HepG2 (cell line): ENCODE data around the gene GMEB1. TPM values are rescaled to one million over a fixed set of nuclear protein-coding genes. Genes with fewer than 3 reads are reported as not detected.
A peak's percentile ranks its signal among the peaks of the same experiment; 100 is the strongest.

Experiments used
- CCAR2 ChIP-seq: fragments of 200-400 bp; formaldehyde crosslinking; optimal IDR thresholded peaks from 2 replicates; pipeline ENCODE3; 2018; ENCODE audit warnings: low read depth, mild to moderate bottlenecking, low read length, moderate library complexity
- CSRNP2 ChIP-seq: sonication (generic); formaldehyde crosslinking; conservative IDR thresholded peaks from 2 replicates; pipeline ENCODE4 v1.8.0; 2022; ENCODE audit warnings: low read depth, missing genetic modification reagents
- GATAD1 ChIP-seq: IDR thresholded peaks from 2 replicates; pipeline ENCODE4 v1.6.1; 2016; ENCODE audit warnings: missing genetic modification reagents, missing compliant biosample characterization
- HNRNPUL1 ChIP-seq: fragments of 200-400 bp; formaldehyde crosslinking; IDR thresholded peaks from 2 replicates; pipeline ENCODE4 v1.6.1; 2017; ENCODE audit warnings: low read depth, mild to moderate bottlenecking, low read length, moderate library complexity
- KDM6A ChIP-seq: IDR thresholded peaks from 2 replicates; pipeline ENCODE4 v1.6.1; 2016; ENCODE audit warnings: low read depth
- MTF2 ChIP-seq: sonication (generic); formaldehyde crosslinking; IDR thresholded peaks from 2 replicates; pipeline ENCODE4 v1.5.0; 2020; ENCODE audit warnings: missing genetic modification reagents, borderline replicate concordance
- TFE3 ChIP-seq: IDR thresholded peaks from 2 replicates; pipeline ENCODE4 v1.6.1; 2016
- YEATS2 ChIP-seq: sonication (generic); formaldehyde crosslinking; IDR thresholded peaks from 2 replicates; pipeline ENCODE4 v1.4.0; 2020; ENCODE audit warnings: missing genetic modification reagents, borderline replicate concordance
- ZBTB10 ChIP-seq: sonication (generic); formaldehyde crosslinking; IDR thresholded peaks from 2 replicates; pipeline ENCODE4 v1.4.0; 2020; ENCODE audit warnings: missing genetic modification reagents, borderline replicate concordance
- ZNF883 ChIP-seq: sonication (generic); formaldehyde crosslinking; IDR thresholded peaks from 2 replicates; pipeline ENCODE4 v1.5.1; 2020; ENCODE audit warnings: mild to moderate bottlenecking, missing genetic modification reagents; ENCODE audit errors: not compliant biosample characterization
- ZUFSP ChIP-seq: sonication (generic); formaldehyde crosslinking; IDR thresholded peaks from 2 replicates; pipeline ENCODE4 v1.9.0; 2021; ENCODE audit warnings: missing genetic modification reagents, mild to moderate bottlenecking, borderline replicate concordance
- polyA plus RNA-seq, 8 experiments: library from polyadenylated mRNA; depleted of rRNA in 3 of 8; stranded (reverse) in 7 of 8; unstranded in 1 of 8; fragments of >200 nt; fragmentation: Illumina TruSeq in 4 of 8; extraction: Trizol in 4 of 8; gene quantifications; 2 replicates each; pipeline versions ENCODE4 v1.2.1 to v1.2.3, GENCODE V29; 2011 to 2016; ENCODE audit warnings: low read depth in 4 of 8, missing spikeins in 1 of 8, mixed read lengths in 1 of 8; ENCODE audit not compliant: insufficient read depth in 1 of 8
- total RNA-seq, 5 experiments: library from RNA; depleted of rRNA; stranded (reverse); fragments of >200 nt; fragmentation: Illumina TruSeq; extraction: Trizol; gene quantifications; 2 replicates each; pipeline ENCODE4 v1.2.3, GENCODE V29; 2016; ENCODE audit warnings: low read depth in 1 of 5
- TF ChIP-seq, protein P1 (sequence below): sonication (generic); formaldehyde crosslinking; IDR thresholded peaks from 2 replicates; pipeline ENCODE4 v1.5.0; 2020; ENCODE audit warnings: missing genetic modification reagents, mild to moderate bottlenecking, borderline replicate concordance
- TF ChIP-seq, protein P2 (sequence below): sonication (generic); formaldehyde crosslinking; IDR thresholded peaks from 2 replicates; pipeline ENCODE4 v1.4.0; 2020; ENCODE audit warnings: low read depth, mild to moderate bottlenecking, missing genetic modification reagents
- TF ChIP-seq, protein P3 (sequence below): sonication (generic); formaldehyde crosslinking; IDR thresholded peaks from 2 replicates; pipeline ENCODE4 v1.8.0; 2023; ENCODE audit warnings: mild to moderate bottlenecking, missing genetic modification reagents

The GMEB1 gene
- total and polyA plus RNA-seq, 2 of the 13 experiments (the other 11 are each of a cell fraction or from before 2014, with no cell fraction given): 3.0 to 6.0 TPM

DNA sequence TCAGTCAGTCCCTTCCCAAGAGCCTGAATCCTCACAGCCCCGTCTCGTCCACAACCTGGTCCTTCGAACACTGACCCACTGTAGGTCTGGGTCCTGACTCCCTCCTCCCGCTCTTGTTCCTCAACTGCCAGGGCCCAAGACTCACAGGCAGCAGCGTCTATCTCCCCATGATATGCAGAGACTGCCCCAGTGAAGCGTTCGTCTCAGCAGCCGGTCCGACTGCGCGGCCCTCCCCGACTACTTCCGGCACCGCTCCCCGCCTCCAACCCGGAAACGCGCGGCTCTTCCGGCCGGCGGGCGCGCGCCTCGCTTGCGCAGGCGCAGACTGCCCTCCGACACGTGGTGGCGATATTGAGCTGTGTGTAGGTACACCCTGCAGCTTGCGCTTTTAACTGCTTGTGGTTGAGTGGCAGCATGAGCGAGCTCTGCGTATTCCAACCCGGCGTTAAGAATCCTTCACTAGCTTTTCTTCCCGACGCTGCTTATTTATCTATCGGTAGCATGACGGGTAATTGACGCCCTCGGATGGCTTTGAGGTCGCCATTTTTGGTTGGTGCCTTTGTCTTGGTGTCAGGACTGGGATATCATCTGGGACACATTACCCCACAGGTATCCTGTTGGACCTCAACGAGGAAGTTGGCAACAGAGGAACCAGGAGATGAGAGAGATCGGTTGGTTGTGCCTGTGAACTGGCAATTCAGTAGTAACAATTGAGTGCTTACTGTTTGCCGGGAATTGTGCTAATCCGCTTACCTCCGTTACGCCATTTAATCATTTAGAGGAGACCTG lies 25.5 kb upstream of the GMEB1 start, which contains the start of gene TAF12 (continued):
- TF ChIP-seq TFE3 (peak; percentile 69), GATAD1 (CRISPR knock-in tag) (peak; percentile 93), ZBTB10 (CRISPR knock-in tag) (no peak), HNRNPUL1 (no peak), YEATS2 (CRISPR knock-in tag) (peak; percentile 95; the same call in 1 of the 2 replicates), CSRNP2 (CRISPR knock-in tag) (no peak), ZNF883 (CRISPR knock-in tag) (peak; percentile 85), KDM6A (0 out of 2 replicates have a peak, but pooled peaks have one; percentile 27), CCAR2 (no peak), MTF2 (no peak), ZUFSP (no peak)
- TF ChIP-seq, protein P1, sequence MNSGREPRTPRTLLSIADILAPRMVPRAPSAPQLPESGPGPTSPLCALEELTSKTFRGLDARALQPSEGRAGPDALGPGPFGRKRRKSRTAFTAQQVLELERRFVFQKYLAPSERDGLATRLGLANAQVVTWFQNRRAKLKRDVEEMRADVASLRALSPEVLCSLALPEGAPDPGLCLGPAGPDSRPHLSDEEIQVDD: no peak
- TF ChIP-seq, protein P2, sequence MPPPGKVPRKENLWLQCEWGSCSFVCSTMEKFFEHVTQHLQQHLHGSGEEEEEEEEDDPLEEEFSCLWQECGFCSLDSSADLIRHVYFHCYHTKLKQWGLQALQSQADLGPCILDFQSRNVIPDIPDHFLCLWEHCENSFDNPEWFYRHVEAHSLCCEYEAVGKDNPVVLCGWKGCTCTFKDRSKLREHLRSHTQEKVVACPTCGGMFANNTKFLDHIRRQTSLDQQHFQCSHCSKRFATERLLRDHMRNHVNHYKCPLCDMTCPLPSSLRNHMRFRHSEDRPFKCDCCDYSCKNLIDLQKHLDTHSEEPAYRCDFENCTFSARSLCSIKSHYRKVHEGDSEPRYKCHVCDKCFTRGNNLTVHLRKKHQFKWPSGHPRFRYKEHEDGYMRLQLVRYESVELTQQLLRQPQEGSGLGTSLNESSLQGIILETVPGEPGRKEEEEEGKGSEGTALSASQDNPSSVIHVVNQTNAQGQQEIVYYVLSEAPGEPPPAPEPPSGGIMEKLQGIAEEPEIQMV: peak; percentile 86; the same call in 1 of the 2 replicates
- TF ChIP-seq, protein P3, sequence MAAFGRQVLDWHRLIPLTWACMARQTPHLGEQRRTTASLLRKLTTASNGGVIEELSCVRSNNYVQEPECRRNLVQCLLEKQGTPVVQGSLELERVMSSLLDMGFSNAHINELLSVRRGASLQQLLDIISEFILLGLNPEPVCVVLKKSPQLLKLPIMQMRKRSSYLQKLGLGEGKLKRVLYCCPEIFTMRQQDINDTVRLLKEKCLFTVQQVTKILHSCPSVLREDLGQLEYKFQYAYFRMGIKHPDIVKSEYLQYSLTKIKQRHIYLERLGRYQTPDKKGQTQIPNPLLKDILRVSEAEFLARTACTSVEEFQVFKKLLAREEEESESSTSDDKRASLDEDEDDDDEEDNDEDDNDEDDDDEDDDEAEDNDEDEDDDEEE: 0 out of 2 replicates have a peak, but pooled peaks have one; percentile 66
